Stimulated activated CD4-positive, alpha-beta T cell treated with anti-CD3 and anti-CD28 coated beads, Interleukin-15, amount 100 ng/mL, for 24 hours (primary cell): ENCODE measurements around the gene ARID4B.
"Not testable (repeated sequence)": the region's sequence is repeated elsewhere in the genome, so short reads cannot be mapped to it uniquely, and the experiment has no call there.

ENCODE experiments used
- DNase-seq: peaks from one replicate; pipeline ENCODE4 v3.0.0-alpha.2; 2020

Gene ARID4B

GRCh38 chr1:235328271-235329138 lies 526 bp upstream of the ARID4B start, which contains the start of gene GGPS1:
GGPS1 (plus strand) TSS chr1:235328570; CDS start chr1:235335265, 6,695 bp downstream.
- DNase-seq = peak; percentile 98

- DNase-seq = peak; percentile 74
These were observed 1.0 kb downstream of the ARID4B start for GRCh38 chr1:235326719-235327558.

- DNase-seq = no peak
These were observed 2.1 kb downstream of the ARID4B start for GRCh38 chr1:235325854-235326253.

GRCh38 chr1:235325139-235325538 lies 2.8 kb downstream of the ARID4B start:
- DNase-seq = no peak

GRCh38 chr1:235324296-235324695 lies 3.7 kb downstream of the ARID4B start:
- DNase-seq = no peak

- no peak for DNase-seq
These were observed 7.3 kb downstream of the ARID4B start for GRCh38 chr1:235320521-235321179.

GRCh38 chr1:235319255-235319654 lies 8.7 kb downstream of the ARID4B start:
- no peak for DNase-seq

GRCh38 chr1:235317168-235317567 lies 10.8 kb downstream of the ARID4B start:
- DNase-seq = no peak

GRCh38 chr1:235315735-235316134 lies 12.2 kb downstream of the ARID4B start:
- DNase-seq = no peak

- DNase-seq = no peak
These were observed 12.8 kb downstream of the ARID4B start for GRCh38 chr1:235315173-235315572.

GRCh38 chr1:235313931-235314678 lies 13.9 kb downstream of the ARID4B start:
- no peak for DNase-seq

GRCh38 chr1:235313262-235313661 lies 14.7 kb downstream of the ARID4B start:
- no peak for DNase-seq

- DNase-seq = not testable (repeated sequence)
These were observed 18.8 kb downstream of the ARID4B start for GRCh38 chr1:235309206-235309605.

- no peak for DNase-seq
These were observed 20.5 kb downstream of the ARID4B start for GRCh38 chr1:235307158-235308124.

- DNase-seq = peak; percentile 19
These were observed 23.2 kb downstream of the ARID4B start for GRCh38 chr1:235304549-235305451.

- DNase-seq = no peak
These were observed 25.8 kb downstream of the ARID4B start for GRCh38 chr1:235302143-235302542.

GRCh38 chr1:235299169-235299858 lies 28.7 kb downstream of the ARID4B start:
- DNase-seq = no peak

GRCh38 chr1:235298758-235299157 lies 29.2 kb downstream of the ARID4B start:
- DNase-seq = no peak

- no peak for DNase-seq
These were observed 30.4 kb downstream of the ARID4B start for GRCh38 chr1:235297579-235297978.
